IPS-18c (cell line): ENCODE measurements around the gene APLP1.
A peak's percentile ranks its signal among the peaks of the same experiment; 100 is the strongest.
"Not testable (repeated sequence)": the region's sequence is repeated elsewhere in the genome, so short reads cannot be mapped to it uniquely, and the experiment has no call there.

ENCODE experiments used
- H3K4me3 ChIP-seq: 2 replicates; pipeline ENCODE4 v1.7.0; 2013; ENCODE audit warnings: low read depth, mild to moderate bottlenecking, low read length, moderate library complexity; ENCODE audit not compliant: insufficient read depth
- H3K9me3 ChIP-seq: one replicate; pipeline ENCODE4 v1.6.1; 2013; ENCODE audit warnings: mild to moderate bottlenecking, low read length, moderate library complexity; ENCODE audit not compliant: control insufficient read depth, insufficient read depth

The APLP1 gene

DNA sequence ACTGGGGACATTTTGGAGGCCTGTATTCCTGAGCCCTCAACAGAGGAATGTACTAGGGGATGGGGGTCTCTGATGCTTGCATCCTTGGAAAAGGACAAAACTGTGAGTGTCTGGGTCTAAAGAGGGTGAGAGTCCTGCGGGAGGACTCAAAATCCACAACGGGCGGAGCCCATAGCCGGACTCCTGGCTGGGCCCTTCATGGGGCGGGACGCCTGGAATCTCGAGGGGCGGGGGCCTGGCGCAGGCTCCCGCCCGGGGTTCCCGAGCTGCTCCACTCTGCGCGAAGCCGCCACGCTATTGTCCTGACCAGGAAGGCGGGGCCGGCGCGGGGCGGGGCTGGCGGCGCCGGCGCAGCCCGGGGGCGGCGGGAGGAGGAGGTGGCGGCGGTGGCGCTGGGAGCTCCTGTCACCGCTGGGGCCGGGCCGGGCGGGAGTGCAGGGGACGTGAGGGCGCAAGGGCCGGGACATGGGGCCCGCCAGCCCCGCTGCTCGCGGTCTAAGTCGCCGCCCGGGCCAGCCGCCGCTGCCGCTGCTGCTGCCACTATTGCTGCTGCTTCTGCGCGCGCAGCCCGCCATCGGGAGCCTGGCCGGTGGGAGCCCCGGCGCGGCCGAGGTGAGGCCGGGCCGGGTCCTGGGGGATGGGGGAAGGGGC lies at the start of gene APLP1:
Gene APLP1, plus strand, starts transcription at position 403 of the 651 bp plus-strand sequence. Its CDS starts 63 bp downstream, at position 466.
- Histone ChIP-seq H3K4me3 (peak within 1 kb of the TSS; percentile 71), H3K9me3 (peaks cover 2% of the 10 kb centered on the region)

DNA sequence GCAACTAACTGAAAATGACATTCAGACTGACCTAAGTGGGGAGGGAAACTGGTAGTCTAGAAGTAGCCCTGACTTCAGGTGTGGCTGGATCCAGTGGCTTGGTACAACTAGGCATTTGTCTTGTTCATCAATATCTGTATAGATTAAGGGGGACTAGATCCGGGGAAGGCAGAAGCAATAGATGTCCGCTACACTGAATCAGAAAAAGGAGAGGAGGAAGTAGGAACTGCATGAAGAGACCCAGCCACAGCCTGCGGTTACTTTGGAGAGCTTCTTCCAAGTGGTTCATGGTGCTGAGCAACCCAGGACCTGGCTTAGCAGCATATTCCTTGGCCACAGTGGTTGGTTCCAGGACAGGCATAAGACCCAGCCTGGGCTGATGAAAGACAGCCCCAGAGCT lies 45.8 kb upstream of the APLP1 start:
- Histone ChIP-seq H3K9me3 (no peaks in the 10 kb centered on the region), H3K4me3 (no peak overlapping the region)

DNA sequence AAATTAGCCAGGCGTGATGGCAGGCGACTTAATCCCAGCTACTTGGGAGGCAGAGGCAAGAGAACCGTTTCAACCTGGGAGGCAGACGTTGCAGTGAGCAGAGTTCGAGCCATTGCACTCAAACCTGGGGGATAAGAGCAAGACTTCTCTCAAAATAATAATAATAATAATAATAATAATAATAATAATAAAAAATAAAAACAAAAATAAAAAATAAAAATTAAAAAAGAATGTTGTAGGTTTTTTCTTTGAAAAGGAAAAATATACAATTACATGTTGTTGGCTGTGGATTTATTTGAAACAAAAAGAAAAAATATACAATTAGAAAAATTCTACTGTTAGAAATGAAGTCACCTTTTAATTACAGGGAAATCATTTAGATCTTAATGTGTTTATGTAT lies 44.2 kb upstream of the APLP1 start:
- no peaks in the 10 kb centered on the region for H3K9me3 ChIP-seq
- no peak overlapping the region for H3K4me3 ChIP-seq

DNA sequence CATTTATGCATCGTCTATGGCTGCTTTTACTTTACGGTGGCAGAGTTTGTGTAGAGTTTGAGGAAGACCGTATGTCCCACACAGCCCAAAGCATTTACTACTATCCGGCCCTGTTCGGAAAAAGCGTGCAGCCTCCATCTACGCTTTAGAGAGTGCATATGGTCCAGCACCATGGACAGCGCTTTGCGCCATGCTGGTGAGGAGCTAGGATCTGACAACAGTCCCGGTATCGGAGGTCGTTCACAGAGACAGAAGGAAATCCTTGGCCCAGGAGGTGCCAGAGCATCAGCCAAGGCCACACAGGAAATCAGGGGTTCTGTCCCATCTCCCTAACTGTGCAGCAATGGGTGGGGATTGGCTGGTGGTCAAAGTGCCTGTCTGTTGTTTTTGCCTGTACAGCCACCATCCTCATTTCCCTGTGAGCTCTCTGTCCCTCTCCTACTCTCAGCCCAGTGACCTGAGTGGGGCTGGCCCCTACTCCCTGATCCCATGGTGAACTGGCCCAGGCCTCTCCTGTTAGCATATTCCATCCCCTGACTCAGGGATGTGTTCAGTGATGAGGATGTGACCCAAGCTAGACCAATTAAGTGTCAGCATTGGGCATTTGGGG lies 39.6 kb upstream of the APLP1 start:
- Histone ChIP-seq H3K4me3 (no peak overlapping the region), H3K9me3 (no peaks in the 10 kb centered on the region)

DNA sequence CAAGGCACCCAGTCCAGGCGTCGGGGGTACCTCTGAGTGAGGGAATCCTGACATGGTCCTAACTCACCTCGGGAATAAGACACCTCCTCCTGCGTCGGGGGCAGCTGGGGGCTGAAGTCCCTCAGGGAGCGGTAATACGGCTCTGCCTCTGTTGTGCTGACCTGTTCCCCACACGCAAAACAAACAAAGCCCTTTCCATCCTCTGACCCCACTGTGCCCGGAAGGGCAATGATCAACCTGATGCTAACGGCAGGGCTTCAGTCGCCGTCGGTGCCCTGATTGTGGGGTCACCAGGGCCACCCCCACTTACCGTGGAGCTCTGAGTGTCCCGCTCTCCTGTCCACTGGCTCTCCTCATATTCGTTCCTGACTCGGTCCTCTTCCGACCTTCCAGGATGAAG lies 37.4 kb upstream of the APLP1 start:
- Histone ChIP-seq H3K4me3 (no peak overlapping the region), H3K9me3 (no peaks in the 10 kb centered on the region)

DNA sequence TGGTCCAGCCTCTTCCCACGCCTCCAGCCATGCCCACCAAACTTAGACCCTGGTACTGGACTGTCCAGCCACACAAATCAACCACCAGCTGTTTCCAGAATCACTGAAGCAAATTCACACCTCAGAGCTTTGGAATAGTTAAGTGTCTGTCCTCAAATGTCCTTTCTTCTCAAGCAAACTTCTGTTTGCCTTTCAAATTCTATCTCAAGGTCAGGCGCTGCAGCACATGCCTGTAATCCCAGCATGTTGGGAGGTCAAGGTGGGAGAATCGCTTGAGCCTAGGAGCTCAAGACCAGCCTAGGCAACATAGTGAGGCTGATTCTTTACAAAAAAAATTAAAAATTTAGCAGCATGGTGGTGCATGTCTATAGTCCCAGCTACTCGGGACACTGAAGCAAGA lies 36.3 kb upstream of the APLP1 start:
- Histone ChIP-seq H3K4me3 (no peak overlapping the region), H3K9me3 (no peaks in the 10 kb centered on the region)

DNA sequence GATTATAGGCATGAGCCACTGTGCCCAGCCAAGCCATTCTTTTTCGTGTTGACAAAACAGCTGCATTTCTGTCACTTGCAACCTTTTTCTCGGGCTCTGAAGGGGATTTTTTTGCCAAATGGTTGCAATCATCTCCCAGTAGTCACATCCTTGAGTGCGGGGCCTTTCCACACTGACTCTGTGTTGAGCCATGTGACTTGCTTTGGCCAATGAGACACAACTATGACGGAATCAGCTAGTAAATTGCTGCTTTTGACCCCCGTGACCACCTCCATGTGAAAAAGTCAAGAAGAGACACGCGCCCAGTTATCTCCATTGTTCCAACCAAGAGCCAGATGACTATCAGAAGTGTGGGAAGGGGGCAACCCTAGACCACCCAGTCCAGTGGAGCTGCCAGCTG lies 34.4 kb upstream of the APLP1 start:
- Histone ChIP-seq H3K9me3 (no peaks in the 10 kb centered on the region), H3K4me3 (no peak overlapping the region)

DNA sequence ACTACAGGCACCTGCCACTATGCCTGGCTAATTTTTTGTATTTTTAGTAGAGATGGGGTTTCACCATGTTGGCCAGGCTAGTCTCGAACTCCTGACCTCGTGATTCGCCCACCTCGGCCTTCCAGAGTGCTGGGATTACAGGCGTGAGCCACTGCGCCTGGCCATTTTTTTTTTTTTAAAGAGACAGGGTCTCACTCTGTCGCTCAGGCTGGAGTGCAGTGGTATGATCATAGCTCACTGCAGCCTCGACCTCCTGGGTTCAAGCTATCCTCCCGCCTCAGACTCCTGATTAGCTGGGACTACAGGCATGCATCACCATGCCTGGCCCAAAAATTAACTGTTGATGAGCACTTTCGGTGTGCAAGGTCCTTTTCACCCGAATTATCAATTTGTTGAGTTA lies 32.3 kb upstream of the APLP1 start:
- H3K4me3 ChIP-seq, H3K9me3 ChIP-seq: not testable (repeated sequence)

DNA sequence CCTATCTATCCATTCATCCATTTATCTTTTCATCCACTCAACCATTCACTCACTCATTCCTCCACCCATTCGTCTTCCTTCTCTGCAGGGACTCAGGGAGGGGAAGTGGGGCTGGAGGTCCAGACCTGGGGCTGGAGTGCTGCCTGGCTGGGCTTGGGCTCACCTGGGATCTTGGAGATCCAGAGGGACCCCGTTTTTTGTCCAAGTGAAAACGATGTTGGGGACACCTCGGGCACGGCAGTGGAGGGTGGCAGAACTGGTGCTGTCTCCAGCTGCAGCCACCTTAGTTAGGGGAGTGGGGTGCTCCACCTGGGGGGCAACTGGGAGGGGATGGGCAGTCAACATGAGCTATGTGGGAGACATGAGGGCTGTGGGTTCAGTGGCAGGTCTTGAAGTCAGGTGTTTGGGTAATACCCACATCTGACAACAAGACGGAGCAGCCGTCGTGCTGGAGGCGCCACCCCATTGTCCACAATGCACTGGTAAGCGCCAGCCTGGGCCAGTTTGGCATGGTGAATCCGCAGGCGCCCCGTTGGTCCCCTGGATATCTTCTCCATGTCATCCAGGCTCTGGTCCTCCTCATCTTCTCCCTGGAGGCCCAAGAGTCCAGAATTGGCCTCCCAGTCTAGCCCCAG lies 26.3 kb upstream of the APLP1 start:
- no peak overlapping the region for H3K4me3 ChIP-seq
- H3K9me3 ChIP-seq: no peaks in the 10 kb centered on the region

DNA sequence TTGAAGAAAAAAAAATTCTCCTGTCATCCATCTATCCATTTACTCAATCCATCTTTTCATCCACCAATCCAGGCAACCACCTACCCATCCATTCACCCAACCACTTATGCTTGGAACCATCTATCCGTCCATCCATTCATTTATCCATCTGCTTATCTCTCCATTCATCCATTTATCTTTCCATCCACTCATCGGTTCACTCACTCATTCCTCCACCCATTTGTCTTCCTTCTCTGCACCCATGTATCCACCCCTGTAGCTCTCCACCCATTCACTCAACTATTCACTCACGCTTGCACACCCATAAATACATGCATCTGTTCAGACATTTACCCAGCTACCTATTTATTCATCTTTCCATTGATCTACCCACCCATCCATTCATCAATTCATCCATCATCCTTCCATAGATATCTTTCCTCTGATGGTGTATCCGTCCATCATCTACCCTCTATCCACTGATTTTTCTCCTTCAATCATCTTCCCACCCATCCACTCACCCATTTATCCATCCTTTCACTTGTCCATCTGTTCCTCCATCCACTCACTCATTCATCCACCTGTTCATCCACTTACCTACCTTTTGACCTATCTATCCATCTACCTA lies 25.6 kb upstream of the APLP1 start:
- Histone ChIP-seq H3K4me3 (no peak overlapping the region), H3K9me3 (no peaks in the 10 kb centered on the region)

DNA sequence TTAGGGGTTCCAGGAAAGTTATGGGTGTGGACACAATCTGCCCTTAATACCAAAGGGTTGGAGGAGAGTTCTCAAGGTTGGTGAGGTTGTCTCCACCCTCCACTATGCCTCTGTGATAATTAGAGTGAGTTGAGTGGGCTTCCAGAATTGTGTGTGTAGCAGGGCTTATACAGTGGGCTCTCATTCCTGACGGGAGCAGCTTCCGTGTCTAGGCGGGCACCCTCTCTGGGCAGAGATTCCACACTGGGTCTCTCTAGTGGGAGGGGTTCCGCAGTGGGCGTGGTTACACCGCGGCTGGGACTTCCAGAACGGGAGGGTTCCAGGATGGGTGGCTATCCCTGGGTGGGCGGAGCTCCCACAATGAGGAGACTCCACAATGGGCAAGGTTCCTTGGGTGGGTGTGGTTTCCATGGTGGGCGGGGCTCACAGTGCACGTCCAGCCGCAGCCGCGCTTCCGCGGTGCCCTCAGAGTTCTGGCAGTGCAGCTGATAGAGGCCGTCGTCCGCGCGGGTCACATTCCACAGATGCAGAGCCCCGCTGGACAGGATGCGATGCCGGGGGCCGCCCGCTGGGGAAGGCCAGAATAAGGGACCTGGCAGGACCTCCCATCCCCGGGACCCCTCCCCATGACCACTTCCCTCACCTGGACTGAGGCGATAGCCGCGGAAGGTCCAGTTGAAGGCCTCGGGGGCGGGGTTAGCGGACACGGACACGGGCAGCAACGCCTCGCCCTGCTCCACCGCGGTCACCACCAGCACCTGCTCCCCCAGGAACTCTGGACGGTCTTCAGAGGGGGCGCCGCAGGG lies 24.5 kb upstream of the APLP1 start:
- peak overlapping the region; percentile 51 for H3K4me3 ChIP-seq
- H3K9me3 ChIP-seq: no peaks in the 10 kb centered on the region

DNA sequence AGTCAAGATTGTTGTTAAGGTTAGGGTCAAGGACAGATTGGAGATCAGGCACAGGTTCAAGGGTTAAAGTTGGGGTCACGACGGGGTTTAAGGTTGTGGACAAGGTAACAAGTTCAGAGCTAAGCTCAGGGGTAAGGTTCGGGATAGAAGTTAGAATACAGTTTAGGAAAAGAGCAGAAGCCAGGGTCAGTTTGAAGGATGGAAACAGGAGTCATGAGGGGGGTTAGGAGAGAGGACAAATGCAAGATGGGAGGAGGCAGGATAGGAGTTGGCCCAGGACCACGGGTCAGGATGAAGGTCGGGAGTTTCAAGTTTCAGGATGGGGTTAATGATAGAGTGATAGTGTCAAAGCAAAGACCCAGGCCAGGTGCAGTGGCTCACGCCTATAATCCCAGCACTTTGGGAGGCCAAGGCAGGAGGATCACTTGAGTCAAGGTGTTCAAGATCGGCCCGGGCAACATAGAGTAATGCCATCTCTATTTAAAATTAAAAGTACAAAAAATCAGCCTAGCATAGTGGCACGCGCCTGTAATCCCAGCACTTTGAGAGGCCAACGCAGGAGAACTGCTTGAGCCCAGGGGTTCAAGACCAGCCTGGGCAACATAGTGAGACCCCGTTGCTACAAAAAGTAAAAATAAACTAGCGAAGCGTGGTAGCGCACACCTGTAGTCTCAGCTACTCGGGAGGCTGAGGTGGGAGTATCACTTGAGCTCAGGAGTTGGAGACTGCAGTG lies 23.7 kb upstream of the APLP1 start:
- peak overlapping the region; percentile 45; the same call in 1 of the 2 replicates for H3K4me3 ChIP-seq

DNA sequence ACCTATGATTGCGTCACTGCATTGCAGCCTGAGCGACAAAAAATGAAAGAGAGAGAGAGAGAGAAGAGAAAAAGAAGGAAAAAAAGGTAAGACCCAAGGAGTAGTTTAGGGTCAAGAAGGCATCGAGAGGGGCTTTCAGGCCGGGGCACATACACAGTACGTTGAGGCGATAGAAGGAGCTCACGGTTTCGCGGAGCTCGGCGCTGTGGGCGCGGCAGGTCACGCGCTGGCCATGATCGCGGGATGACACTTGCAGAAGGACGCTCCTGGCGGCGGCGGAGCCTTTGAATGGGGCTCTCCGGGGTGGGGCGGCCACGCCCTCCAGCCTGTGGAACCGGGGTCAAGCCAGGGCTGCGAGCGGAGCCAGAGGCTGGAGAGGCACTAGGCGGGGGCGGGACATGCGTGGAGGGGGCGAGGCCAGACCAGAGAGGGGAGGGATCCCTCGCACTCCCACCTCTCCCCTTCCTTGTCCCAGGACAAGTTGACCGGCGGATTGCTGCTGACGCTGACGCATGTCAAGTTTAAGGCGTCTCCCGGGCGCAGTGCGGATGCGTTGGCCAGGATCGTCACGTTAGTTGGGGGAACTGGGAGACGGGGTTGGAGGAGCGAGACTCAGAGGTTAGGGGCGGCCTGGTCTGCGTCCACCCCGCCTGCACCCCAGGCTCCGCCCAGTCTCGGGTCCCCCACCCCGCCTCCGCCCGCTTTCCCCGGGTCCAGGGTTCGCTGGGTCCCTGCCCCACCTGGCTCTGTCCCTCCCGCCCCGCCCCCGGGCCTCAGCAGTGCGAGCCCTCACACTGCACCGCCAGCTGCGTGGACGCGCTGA lies 22.9 kb upstream of the APLP1 start:
- peak overlapping the region; percentile 45 for H3K4me3 ChIP-seq
- H3K9me3 ChIP-seq: no peaks in the 10 kb centered on the region

More for the DNA sequence above, 23.7 kb upstream of the APLP1 start:
- H3K9me3 ChIP-seq: no peaks in the 10 kb centered on the region

DNA sequence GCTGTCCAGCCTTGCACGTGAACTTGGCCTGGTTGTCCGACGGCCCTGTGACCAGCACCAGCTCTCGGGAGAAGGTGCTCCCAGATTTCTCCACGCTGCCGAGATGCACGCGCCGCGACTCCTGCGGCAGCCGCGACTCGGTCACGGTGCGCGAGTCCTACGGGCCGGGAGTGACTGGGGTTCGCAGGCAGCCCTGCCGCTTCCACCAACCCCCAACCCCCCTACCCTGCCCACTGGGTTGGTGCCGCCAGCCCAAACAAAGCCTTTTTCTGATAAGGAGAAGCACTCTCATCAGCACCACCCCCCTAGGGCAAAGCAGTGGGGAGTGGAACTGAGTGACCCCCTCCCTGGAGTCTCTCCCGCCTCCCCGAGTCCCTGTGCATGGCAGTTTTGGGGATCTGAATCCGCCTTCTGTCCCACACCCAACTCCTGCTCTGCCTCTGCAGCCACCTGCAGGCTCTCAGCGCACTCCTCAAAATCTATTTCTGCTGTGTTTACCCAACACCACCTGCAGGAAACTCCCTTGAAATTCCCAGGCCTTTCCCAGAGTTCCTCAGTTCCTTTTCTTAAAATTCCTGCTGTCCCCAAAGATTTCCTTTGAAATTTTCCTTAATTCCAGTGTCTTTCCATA lies 22.2 kb upstream of the APLP1 start:
- Histone ChIP-seq H3K9me3 (no peaks in the 10 kb centered on the region), H3K4me3 (peak overlapping the region; percentile 45)

DNA sequence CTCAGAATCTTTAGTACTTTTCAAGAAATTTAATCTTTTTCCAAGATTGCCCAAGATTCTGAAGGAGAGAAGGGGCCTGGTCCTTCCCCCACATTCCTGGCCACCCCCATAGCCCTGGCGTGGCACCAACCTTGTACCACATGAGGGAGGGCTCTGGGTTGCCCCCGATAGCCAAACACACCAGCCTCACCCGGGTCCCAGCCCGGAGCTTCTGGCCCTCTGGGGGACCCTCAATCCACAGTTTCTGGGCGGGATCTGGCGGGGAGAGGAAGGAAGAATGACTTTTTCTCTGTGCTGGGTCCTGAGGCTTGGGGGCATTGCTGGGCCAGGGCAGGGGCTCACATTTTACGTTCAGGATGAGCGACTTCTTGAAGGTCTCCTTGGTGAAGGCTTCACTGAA lies 20.5 kb upstream of the APLP1 start:
- Histone ChIP-seq H3K4me3 (no peak overlapping the region), H3K9me3 (no peaks in the 10 kb centered on the region)

DNA sequence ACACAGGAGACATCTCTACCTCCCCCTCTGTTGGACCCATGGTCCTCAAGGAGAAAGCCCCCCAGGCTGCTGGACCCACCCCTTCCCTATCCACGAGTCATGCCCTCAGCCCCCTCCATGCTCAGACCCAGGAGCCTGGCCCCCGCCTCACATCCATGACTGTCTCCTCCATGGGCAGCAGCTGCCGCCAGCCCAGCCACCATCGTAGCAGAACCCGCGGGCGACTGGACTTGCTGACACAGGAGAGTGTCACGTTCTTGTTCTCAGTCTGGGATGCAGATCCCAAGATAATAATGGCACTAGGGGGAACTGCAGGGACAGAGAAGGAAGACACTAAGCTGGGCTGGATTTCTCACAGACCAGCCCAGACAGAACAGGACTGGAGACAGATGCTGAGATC lies 19.9 kb upstream of the APLP1 start:
- Histone ChIP-seq H3K9me3 (no peaks in the 10 kb centered on the region), H3K4me3 (no peak overlapping the region)
